Activated T-helper 1 cell treated with anti-CD3 and anti-CD28 coated beads, Interleukin-12 subunit alpha, Interleukin-12 subunit beta, Interleukin-2, Interleukin-4 antibody, amounts not matched to agents 30 ng/mL and 10 ng/mL and 1 ng/mL, durations not matched to agents 14 hours and 24 hours and 36 hours (primary cell): ENCODE measurements around the gene PTPRK. TPM values are rescaled to one million over a fixed set of nuclear protein-coding genes. Genes with fewer than 3 reads are reported as not detected.

ENCODE experiments used
- DNase-seq: peaks from one replicate; pipeline ENCODE4 v3.0.0; 2021; ENCODE audit warnings: low spot score
- H3K27ac Mint-ChIP-seq: one replicate; pipeline ENCODE4 v1.8.0; 2021; ENCODE audit warnings: mild to moderate bottlenecking, mixed read lengths
- H3K27me3 Mint-ChIP-seq: one replicate; pipeline ENCODE4 v1.8.0; 2022; ENCODE audit warnings: mild to moderate bottlenecking, moderate library complexity, mixed read lengths; ENCODE audit not compliant: insufficient read depth
- H3K36me3 Mint-ChIP-seq: one replicate; pipeline ENCODE4 v1.8.0; 2021; ENCODE audit warnings: low read depth, mixed read lengths
- H3K4me1 Mint-ChIP-seq: one replicate; pipeline ENCODE4 v1.8.0; 2021; ENCODE audit warnings: low read depth, mixed read lengths
- H3K4me3 Mint-ChIP-seq: one replicate; pipeline ENCODE4 v1.8.0; 2021; ENCODE audit warnings: mild to moderate bottlenecking, moderate library complexity, mixed read lengths
- H3K9me3 Mint-ChIP-seq: one replicate; pipeline ENCODE4 v1.8.0; 2021; ENCODE audit warnings: mixed read lengths
- intact Hi-C: fragments of 100-400 bp; cut with micrococcal nuclease; formaldehyde crosslinking; loops from one replicate; pipeline ENCODE4 v1.15.1; 2024
- total RNA-seq: library from RNA; stranded (reverse); gene quantifications from 2 replicates; pipeline ENCODE4 v1.2.3, GENCODE V29; 2022

The PTPRK gene
- total RNA-seq, 1 donor from 2014 or later: 3.2 TPM

- Mint-ChIP-seq H3K4me1 (peaks cover 55% of the 10 kb centered on the region), H3K4me3 (no peak overlapping the region), H3K36me3 (peaks cover 36% of the 10 kb centered on the region), H3K9me3 (peaks cover 54% of the 10 kb centered on the region), H3K27ac (peak overlapping the region; percentile 14), H3K27me3 (no peaks in the 10 kb centered on the region)
- intact Hi-C loops: loop anchor here (1.0 kb wide), 2 partner anchors 16 to 48 kb away; no protein-coding TSS in a partner anchor
- no peak for DNase-seq
These were observed 596.0 kb downstream of the PTPRK start for GRCh38 chr6:127924440-127924839.

- H3K4me3 Mint-ChIP-seq: no peak overlapping the region
- no peaks in the 10 kb centered on the region for H3K27me3 Mint-ChIP-seq
- intact Hi-C loops: loop anchor here (1.0 kb wide), 2 partner anchors 16 to 48 kb away; no protein-coding TSS in a partner anchor
- peaks cover 33% of the 10 kb centered on the region for H3K36me3 Mint-ChIP-seq
- H3K4me1 Mint-ChIP-seq: peaks cover 59% of the 10 kb centered on the region
- peaks cover 50% of the 10 kb centered on the region for H3K9me3 Mint-ChIP-seq
- peak overlapping the region; percentile 14 for H3K27ac Mint-ChIP-seq
- no peak for DNase-seq
These were observed 596.4 kb downstream of the PTPRK start for GRCh38 chr6:127924031-127924430.

- intact Hi-C loops: no loop called here
- H3K27ac Mint-ChIP-seq: no peak overlapping the region
- H3K9me3 Mint-ChIP-seq: peaks cover 44% of the 10 kb centered on the region
These were observed 597.3 kb downstream of the PTPRK start for GRCh38 chr6:127923135-127923534.

GRCh38 chr6:127921982-127922381 is 598.4 kb downstream of the PTPRK start:
- peaks cover 38% of the 10 kb centered on the region for H3K9me3 Mint-ChIP-seq
- DNase-seq: no peak
- H3K27me3 Mint-ChIP-seq: no peaks in the 10 kb centered on the region
- peaks cover 24% of the 10 kb centered on the region for H3K36me3 Mint-ChIP-seq
- intact Hi-C loops: no loop called here
- H3K27ac Mint-ChIP-seq: no peak overlapping the region
- H3K4me1 Mint-ChIP-seq: peaks cover 78% of the 10 kb centered on the region
- H3K4me3 Mint-ChIP-seq: peak overlapping the region; percentile 37

More at GRCh38 chr6:127923135-127923534, 597.3 kb downstream of the PTPRK start:
- peaks cover 68% of the 10 kb centered on the region for H3K4me1 Mint-ChIP-seq
- no peak overlapping the region for H3K4me3 Mint-ChIP-seq
- H3K27me3 Mint-ChIP-seq: no peaks in the 10 kb centered on the region
- peaks cover 28% of the 10 kb centered on the region for H3K36me3 Mint-ChIP-seq
- DNase-seq: no peak

- intact Hi-C loops: no loop called here
- Mint-ChIP-seq H3K36me3 (peaks cover 21% of the 10 kb centered on the region), H3K9me3 (peaks cover 34% of the 10 kb centered on the region), H3K4me1 (peaks cover 85% of the 10 kb centered on the region), H3K4me3 (no peak overlapping the region), H3K27ac (no peak overlapping the region), H3K27me3 (no peaks in the 10 kb centered on the region)
- DNase-seq: no peak
These were observed 599.6 kb downstream of the PTPRK start for GRCh38 chr6:127920804-127921203.
